ENCODE measurements around the gene HTR6. TPM values are rescaled to one million over a fixed set of nuclear protein-coding genes. Genes with fewer than 3 reads are reported as not detected.

Gene HTR6
- total RNA-seq, 1 experiment from 2014 or later, result 0.37 TPM

DNA sequence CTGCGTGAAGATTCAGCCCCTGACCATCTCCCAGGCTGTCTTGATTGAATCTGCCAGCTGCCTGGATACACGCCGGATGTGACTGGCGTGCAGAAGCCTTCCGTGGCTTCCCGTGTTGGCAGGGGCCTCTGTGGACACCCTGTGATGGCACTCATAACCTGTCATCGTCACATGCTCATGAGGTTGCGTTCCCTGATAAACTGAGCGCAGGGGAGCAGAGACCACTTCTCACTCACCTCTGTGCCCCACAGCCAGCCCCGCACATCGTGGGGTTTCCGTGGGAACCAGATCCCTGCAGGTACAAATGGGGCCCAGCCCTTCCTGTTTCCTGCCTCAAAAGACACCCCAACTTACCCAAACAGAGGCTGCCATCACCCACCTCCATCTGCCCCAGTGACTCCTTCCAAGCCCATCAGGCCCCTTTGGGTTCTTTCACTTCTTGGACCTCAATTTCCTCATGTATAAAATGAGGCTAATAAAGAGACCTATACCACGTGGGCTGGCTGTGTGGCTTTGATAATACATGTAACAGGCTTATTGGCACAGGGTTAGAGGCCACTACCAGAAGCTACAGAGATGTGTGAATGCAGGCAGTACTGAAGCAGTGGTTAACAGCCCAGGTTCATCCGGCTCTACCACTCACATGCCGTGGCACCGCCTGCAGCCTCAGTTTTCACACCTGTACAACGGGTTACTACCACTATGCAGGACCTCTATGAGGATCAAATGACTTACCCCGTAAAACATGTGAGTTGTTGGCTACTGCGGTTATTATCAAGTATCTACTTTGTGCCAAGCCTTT, 23.6 kb downstream of the HTR6 start:
- Histone ChIP-seq H3K4ac (ENCODE audit: low read depth, low read length) (no peak overlapping the region), H3K9ac (ENCODE audit: extremely low read depth, insufficient read length, low read length) (no peak overlapping the region), H2BK15ac (ENCODE audit: low read depth, low read length) (no peak overlapping the region), H2AK5ac (ENCODE audit: insufficient read length, low read length) (no peak overlapping the region), H3K79me1 (ENCODE audit: insufficient read depth, low read depth, low read length, poor library complexity, severe bottlenecking) (no peaks in the 10 kb centered on the region), H3K23ac (ENCODE audit: insufficient read length, low read depth, low read length) (no peak overlapping the region), H2AFZ (ENCODE audit: low read length) (no peak overlapping the region), H3K4me1 (ENCODE audit: insufficient read depth, low read length) (no peaks in the 10 kb centered on the region; the same call in 1 of the 2 replicates), H2BK120ac (ENCODE audit: low read depth, low read length, poor library complexity, severe bottlenecking) (no peak overlapping the region), H3K56ac (ENCODE audit: insufficient read length, low read depth, low read length) (no peak overlapping the region), H3K9me3 (ENCODE audit: control insufficient read depth, low read depth, low read length) (no peaks in the 10 kb centered on the region), H2BK20ac (ENCODE audit: low read depth, low read length, poor library complexity, severe bottlenecking) (no peak overlapping the region), H3K18ac (ENCODE audit: insufficient read length, low read depth, low read length) (no peak overlapping the region), H2BK12ac (ENCODE audit: insufficient read length, low read depth, low read length) (no peak overlapping the region), H2BK5ac (ENCODE audit: insufficient read length, low read length) (no peak overlapping the region), H4K91ac (ENCODE audit: insufficient read length, low read depth, low read length) (no peak overlapping the region), H3K23me2 (ENCODE audit: insufficient read length, low read depth, low read length, poor library complexity, severe bottlenecking) (no peaks in the 10 kb centered on the region), H4K20me1 (ENCODE audit: control insufficient read depth, insufficient read depth, insufficient read length) (no peaks in the 10 kb centered on the region), H3K4me2 (ENCODE audit: insufficient read depth, insufficient read length, low read length) (no peak overlapping the region), H3K27me3 (ENCODE audit: insufficient read depth, low read length) (no peaks in the 10 kb centered on the region), H3K79me2 (ENCODE audit: insufficient read depth, low read length) (no peaks in the 10 kb centered on the region), H4K5ac (ENCODE audit: insufficient read length, low read depth, low read length) (no peak overlapping the region), H4K8ac (replicated peaks; ENCODE audit: insufficient read length, low read depth, low read length) (no peak overlapping the region), H3T11ph (ENCODE audit: low read length) (no peak overlapping the region), H3K27ac (ENCODE audit: insufficient read length, low read depth, low read length) (no peak overlapping the region), H3K14ac (ENCODE audit: insufficient read depth, low read length) (no peak overlapping the region)
- Mint-ChIP-seq H3K4me3 (no peak overlapping the region; a peak in 1 of 5 replicates), H3K4me1 (peaks cover 21 to 35% of the 10 kb centered on the region in 2 experiments), H3K27ac (peak overlapping the region in 2 of 3 experiments; percentile 55 to 81; a peak in 4 of 7 replicates), H3K27me3 (ENCODE audit: low read depth) (peaks cover 8% of the 10 kb centered on the region), H3K36me3 (ENCODE audit: insufficient read depth in 1 of 3, low read depth in 3 of 3) (peaks cover 0 to 4% (median 0%) of the 10 kb centered on the region in 3 experiments; a peak in 2 of 7 replicates), H3K9me3 (peaks cover 0 to 4% of the 10 kb centered on the region in 2 experiments; a peak in 2 of 5 replicates)
- WGBS (ENCODE audit: extremely low coverage, insufficient read length, low lambda C conversion rate), result no CpG with 5 or more reads among the region's 19 CpGs
- TF ChIP-seq, protein P1, sequence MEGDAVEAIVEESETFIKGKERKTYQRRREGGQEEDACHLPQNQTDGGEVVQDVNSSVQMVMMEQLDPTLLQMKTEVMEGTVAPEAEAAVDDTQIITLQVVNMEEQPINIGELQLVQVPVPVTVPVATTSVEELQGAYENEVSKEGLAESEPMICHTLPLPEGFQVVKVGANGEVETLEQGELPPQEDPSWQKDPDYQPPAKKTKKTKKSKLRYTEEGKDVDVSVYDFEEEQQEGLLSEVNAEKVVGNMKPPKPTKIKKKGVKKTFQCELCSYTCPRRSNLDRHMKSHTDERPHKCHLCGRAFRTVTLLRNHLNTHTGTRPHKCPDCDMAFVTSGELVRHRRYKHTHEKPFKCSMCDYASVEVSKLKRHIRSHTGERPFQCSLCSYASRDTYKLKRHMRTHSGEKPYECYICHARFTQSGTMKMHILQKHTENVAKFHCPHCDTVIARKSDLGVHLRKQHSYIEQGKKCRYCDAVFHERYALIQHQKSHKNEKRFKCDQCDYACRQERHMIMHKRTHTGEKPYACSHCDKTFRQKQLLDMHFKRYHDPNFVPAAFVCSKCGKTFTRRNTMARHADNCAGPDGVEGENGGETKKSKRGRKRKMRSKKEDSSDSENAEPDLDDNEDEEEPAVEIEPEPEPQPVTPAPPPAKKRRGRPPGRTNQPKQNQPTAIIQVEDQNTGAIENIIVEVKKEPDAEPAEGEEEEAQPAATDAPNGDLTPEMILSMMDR (conservative IDR thresholded peaks at IDR 0.05), result no peak
- DNase-seq, result no peak
